GM19455 (cell line): ENCODE measurements around the gene CAMP.
"Not testable (repeated sequence)": the region's sequence is repeated elsewhere in the genome, so short reads cannot be mapped to it uniquely, and the experiment has no call there.

ENCODE experiments used
- ATAC-seq: cut with Tn5 transposase; IDR thresholded peaks from one replicate; pipeline ENCODE4 v1.9.1; 2021; ENCODE audit not compliant: unreplicated experiment

Gene CAMP

DNA sequence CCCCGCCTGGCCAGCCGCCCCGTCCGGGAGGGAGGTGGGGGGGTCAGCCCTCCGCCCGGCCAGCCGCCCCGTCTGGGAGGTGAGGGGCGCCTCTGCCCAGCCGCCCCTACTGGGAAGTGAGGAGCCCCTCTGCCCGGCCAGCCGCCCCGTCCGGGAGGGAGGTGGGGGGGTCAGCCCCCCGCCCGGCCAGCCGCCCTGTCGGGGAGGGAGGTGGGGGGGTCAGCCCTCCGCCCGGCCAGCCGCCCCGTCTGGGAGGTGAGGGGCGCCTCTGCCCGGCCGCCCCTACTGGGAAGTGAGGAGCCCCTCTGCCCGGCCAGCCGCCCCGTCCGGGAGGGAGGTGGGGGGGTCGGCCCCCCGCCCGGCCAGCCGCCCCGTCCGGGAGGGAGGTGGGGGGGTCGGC lies 11.5 kb upstream of the CAMP start:
- not testable (repeated sequence) for ATAC-seq

DNA sequence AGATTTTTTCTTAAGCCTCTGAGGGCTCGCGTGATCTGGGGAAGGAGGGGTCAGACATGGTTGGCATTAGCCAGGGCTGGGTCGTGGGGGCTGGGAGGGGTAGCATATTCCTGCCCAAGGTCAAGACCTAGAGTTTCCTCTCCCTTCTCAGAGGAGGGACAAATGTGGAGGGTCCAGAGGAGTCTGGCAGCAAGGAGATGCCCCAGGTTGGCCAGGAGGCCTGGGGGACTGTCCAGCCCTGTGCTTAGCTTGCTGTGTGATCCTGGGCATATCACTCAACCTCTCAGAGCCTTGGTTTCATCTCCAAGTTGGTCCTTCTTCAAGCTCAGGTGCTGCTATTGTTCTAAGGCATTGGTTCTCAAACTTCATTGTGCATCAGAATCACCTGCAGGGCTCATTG lies 9.1 kb upstream of the CAMP start:
- ATAC-seq, result no peak

DNA sequence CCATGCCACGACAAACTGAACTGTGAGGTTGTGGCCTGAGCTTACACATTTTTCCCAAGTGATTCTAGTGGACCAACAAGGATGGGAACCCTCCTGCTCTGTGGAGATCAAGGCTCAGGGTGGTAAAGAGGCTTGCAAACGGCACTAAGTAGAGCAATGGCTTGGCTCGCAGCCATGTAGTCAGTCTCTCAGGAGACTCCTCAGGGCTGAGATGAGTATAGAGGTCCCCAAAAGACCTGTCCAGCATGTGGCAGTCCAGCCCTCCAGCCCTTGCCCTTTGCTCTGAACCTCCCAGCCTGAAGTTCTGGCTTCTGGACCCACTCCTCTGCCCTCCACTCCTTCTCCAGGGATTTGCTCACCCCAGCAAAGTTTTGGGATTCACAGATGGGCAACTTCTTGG lies 8.3 kb upstream of the CAMP start:
- ATAC-seq, result no peak

DNA sequence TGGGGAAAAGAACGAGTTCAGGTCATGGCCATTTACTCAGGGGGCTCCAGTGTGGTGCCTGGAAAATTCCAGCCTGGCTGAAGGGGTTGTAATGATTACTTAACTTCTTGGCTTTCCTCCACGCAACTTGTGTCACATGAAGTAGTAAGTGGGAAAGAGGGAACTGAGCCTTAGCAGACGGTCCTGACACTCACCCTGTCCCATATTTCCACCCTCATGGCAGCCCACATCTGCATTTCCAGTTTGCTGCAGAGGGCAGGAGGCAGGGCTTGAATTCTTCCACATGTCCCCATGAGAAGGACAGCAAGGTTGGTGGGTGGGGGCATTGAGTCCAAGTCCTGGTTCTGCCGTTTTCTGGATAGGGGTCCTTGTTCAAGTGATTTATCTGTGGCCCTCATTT lies 7.8 kb upstream of the CAMP start:
- ATAC-seq, result no peak

DNA sequence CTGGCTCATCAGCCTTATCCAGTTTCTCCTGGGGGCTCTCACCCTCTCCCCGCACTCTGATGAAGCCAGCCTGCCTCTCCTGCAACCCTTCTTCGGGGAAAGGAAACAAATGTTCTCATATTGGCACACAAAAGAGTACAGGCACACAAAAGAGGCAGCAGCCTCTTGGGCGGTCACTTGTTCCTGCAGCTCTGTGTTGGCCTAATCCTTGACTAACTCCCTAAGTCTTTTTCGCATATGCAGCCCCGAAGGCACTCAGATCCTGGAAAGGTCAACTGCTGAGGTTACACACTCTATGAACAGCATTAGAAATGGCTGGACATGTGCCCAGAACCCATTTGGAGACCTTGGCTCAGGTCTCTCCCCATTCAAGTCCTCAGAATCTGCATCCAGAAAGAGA lies 7.4 kb upstream of the CAMP start:
- ATAC-seq, result no peak

DNA sequence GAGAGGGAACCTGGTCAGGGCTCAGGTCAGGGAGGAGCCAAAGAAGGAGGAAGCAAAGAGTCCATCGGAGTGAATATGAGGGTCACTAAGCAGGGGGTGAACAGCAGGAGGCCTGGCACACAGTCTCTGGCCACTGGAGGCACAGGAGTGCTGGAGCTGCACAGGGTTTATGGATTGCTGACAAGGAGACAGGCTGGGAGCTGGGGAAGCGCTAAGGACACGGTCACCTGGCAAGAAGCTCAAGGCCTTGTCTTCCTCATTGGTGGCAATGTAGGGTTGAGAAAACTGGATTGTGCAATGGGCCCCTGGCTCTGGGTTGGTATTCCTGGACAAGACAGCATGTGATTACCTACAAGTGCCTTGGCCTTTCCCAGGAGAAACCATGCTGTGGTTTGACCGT lies 5.8 kb upstream of the CAMP start:
- ATAC-seq, result no peak

DNA sequence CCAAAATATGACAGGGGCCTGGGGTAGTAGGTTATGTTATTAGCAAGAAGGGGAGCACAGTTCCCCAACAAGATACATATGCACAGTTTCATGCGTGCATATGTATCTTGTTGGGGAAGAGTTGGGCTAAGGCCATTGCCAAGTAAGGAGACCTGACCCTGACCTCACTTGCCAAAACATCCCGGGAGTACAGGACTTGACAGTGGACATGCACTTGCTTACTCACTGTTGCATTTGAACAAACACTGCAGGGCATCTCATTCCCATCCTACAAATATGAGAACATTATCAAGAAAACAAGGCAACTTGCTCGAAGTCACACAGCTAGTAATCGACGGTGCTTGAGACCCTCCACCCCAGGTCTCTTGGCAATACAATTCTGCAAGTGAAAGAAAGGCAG lies 4.8 kb upstream of the CAMP start:
- ATAC-seq, result no peak

DNA sequence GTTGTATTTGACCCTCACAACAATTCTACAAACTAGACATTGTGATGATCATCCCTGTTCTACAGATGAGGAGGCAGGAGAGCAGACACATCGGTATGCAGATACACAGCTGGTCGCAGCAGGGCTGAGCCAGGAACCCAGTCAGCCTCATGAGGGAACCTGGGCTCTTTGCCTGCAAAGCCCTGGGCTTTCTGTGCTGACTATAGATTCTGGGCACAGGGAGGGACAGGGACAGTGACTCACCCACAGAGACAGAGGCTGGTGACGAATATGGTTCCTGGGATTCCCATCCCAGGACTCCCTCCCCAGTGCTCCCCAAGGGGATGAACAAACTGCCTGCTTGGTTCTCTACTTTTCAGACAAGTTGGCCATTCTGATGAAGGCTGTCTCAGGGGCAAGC lies 3.8 kb upstream of the CAMP start:
- no peak for ATAC-seq

DNA sequence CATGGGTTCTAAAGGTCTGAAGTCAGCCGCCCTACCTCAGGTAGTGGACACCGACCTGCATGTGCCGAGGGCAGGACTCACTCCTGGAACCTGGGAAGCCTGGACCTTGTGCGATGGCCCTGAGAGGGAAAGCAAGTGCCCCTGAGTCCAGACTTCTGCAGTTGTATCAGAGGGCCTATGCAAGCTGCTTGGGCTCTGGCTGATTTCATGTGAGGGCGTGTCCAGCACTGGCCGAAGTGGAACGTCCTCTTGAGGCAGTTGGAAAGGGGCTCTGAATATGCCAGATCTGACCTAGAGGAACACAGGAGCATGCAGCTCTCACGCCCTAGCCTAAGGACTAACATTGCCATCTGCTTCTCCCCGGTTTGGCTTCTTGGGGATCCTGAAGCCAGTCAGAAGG lies 2.5 kb upstream of the CAMP start:
- ATAC-seq, result no peak

DNA sequence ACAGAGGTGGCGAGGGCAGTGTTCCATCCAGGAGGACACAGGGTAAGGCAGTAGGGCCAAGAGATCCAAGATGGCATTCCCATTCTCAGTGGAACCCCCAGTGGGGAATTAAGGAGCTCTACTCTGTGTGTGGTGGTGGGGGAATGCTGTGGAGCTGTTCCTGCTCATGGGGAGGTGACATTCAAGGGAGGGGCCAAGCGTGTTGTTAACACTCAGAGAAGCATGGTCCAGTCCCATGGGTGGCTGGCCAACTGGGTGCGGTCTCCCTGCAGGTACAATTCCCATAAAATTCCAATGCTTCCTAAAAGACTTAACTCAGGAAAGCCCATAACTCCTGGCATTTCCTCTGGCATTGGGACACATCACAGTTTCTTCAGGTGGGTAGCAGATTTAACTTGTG lies 2.3 kb downstream of the CAMP start:
- no peak for ATAC-seq

DNA sequence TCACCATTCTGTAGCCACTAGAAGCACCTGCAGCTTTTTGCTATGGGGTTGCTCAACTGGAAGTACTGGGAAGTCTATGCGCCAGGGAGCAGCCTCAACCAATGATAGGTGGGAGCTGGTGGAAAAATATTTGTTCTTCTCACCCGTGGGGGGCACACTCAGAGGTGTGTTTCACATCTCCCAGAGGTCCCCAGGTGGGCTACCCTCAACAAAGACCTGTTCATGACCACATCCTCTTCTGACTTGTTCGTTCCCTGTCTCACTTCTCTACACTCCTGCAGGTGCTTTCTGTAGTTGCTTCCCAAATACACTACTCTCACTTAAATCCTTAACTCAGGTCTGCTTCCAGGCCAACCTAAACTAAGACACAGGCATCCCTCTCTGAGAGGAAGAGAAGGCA lies 3.6 kb downstream of the CAMP start:
- ATAC-seq, result no peak

DNA sequence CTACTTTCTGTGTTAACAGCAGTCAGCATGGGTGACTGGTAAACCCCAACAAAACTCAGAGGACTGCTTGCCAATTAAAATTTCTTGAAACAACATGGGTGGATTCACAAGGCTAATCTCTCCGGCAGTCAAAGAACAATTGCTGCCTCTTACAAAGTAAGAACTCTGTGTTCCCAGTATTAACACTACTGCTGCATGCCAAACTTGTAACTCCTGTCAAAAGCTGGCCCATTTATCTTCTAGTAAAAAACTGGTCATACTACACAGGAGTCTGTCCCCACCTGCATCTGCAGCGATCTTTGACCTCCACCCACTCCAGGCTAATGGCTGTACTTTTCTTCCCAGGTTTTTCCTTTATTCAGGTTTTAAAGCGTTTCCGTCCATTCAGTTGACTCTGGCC lies 8.9 kb downstream of the CAMP start:
- no peak for ATAC-seq

DNA sequence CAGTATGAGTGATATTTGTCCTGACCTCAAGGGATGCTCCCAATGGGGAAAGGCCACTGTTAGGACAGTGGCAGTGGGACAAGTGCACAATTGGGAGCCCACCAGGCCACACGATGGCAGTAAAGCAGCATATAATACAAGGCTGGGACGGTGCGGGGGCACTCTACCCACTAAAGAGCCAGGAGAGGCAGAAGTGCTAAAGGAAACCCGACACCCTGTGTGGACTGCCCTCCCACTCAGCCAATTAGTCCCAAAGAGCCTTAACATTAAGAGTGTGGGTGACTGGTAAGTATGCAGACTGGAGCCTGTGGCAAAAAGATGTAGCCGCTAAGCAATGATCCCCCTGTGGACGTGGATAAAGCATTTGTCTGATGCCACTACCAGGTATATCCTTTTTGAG lies 9.4 kb downstream of the CAMP start:
- ATAC-seq, result peak; percentile 86

DNA sequence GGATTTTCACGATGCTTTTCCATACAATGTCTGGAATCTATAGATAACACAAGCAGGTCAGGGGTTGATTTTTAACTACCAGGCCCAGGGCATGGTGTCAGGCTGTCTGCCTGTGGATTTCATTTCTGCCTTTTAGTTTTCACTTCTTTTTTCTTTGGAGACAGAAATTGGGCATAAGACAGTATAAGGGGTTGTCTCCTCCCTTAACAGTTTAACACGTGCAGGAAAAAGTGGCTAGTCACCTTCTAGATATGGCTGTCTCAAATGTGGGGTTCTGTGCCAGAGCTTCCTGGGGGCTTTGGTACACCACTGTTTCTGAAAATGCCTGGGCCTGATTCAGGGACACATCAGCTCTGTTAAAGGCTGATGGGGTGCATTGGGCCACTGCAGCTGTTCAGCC lies 10.2 kb downstream of the CAMP start:
- no peak for ATAC-seq

DNA sequence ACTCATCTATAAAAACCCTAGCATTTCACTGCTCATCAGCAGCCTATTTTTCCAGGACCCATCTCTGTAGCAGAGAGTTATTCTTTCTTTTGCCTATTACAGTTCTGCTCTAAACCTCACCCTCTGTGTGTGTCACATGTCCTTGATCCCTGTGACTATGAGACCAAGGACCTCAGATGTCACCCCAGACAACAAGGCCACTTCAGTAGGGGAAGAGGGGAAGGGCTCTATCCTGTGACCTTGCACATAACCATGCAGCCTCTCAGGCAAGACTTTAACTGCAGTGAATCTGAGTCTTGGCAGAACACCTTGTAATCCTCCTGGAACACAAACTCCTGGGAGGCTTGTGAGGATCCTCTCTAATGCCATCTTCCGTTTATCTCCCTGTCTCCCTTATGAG lies 13.2 kb downstream of the CAMP start:
- ATAC-seq, result no peak

DNA sequence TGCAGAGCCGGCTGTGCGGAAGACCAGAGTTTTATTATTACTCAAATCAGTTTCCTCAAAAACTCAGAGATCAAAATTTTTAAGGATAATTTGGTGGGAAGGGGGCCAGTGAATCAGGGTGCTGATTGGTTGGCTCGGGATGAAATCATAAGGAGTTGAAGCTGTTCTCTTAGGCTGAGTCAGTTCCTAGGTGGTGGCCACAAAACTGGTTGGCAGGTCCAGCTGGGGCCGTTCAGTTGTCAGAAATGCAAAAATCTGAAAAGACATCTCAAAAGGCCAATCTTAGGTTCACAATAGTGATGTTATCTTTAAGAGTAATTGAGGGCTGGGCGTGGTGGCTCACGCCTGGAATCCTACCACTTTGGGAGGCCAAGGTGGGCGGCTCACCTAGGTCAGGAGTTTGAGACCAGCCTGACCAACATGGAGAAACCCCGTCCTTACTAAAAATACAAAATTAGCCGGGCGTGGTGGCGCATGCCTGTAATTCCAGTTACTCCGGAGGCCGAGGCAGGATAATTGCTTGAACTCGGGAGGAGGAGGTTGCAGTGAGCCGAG lies 15.3 kb downstream of the CAMP start:
- ATAC-seq, result no peak

DNA sequence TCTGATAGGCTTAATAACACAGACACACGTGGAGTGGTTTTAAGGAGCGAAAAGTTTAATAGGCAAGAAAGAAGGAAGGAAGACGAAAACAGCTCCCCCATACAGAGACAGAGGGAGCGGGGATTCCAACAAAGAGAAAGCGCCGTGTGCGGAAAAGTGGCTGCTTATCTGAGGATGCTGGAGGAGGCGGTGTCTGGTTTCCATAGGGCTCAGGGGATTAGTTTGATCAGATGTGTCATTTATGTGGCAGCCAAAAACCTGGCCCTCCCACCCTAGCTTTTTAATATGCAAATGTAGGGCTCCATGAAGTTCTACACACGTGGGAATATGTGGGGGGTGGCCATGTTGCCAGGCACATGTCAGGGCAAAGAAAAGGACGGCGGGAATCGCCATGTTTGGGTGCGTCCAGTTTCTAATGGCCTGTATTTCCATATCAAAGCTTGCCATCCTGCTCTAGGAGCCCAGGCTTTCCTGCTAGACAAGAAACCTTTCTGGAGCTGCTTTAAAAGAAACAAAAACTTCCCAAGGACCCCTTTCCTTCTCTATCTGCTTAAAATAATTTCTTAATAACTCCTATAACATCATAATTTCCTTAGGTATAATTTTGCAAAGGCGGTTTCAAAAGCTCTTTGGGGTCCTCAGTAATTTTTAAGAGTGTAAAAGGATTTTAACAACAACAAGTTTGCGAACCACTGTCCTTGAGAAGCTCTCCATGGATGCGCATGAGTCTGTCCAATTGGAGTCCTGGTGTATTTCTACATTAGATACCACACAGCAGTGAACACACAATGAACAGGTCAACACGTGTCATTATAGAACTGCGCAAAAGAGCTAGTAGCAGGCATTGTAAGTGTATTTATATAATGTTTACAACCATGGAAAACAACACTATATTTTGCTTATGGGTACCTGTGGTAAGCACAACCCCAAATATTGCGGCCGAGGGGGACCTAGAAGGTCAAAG lies 17.0 kb downstream of the CAMP start:
- no peak for ATAC-seq

DNA sequence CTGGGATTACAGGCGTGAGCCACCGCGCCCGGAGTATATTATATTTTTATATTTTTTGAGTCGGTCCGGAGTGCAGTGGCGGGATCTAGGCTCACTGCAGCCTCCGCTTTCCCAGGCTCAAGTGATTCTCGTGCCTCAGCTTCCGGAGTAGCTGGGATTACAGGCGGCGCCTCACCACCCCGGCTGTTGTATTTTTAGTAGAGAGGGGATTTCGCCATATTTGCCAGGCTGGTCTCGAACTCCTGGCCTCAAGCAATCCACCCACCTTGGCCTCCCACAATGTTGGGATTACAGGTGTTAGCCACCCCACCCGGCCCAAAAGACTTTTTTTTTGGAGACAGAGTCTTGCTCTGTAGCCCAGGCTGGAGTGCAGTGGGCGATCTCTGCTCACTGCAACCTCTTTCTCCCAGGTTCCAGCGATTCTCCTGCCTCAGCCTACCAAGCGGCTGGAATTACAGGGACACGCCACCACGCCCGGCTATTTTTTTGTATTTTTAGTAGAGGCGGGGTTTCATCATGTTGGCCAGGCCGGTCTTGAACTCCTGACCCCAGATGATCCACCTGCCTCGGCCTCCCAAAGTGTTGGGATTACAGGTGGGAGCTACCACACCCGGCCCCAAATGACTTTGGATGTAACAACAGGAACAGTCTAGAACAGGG lies 18.6 kb downstream of the CAMP start:
- no peak for ATAC-seq

DNA sequence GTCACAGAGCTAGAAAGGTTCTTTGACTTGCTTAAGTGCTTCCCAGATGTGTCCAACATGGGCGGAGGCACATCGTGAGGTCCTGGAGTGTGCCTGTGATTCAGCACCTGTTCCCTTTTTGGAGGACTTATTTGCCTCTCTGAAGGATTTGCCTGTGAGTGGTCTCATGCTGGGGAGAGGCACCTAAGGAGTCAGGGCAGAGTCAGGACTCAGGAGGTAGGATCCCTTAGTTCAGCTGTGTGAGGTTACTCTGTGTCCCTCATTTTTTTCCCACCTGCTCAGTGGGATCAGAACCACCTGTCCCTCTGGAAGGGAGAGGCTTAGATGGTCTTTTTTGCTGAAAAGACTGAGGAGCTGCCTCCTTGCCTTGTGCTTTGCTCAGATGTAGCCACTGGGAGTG lies 20.6 kb downstream of the CAMP start:
- ATAC-seq, result no peak

DNA sequence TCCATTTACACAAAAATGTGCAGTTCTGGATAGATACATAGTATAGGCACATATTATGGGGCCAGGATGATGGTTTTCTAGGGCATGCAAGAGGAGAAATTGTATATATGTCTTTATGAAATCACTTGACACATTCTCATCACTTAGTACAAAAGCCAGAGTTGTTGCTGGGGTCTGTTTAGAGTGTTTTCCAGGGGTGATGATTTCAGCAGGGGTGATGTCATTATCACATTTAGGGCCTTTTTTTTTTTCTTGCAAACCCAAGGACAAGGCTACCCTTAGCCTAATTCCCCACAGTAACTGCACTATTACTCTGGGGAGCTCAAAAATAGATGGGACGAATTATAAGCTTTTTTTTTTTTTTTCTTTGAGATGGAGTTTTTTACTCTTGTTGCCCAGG lies 21.2 kb downstream of the CAMP start:
- no peak for ATAC-seq

DNA sequence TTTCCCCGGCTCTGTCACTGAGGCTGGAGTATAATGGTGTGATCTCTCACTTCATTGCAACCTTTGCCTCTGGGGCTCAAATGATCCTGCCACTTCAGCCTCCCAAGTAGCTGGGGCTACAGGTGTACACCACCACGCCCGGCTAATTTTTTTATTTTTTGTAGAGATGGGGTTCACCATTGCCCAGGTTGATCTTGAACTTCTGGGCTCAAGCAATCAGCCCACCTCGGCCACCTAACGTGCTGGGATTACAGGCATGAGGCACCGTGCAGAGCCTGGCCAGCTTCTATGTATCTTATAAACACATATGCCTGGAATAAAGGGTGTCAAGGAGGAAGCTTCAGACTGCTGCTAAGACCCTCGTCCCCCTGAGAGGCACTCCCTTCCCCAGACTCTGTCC lies 21.8 kb downstream of the CAMP start:
- no peak for ATAC-seq

DNA sequence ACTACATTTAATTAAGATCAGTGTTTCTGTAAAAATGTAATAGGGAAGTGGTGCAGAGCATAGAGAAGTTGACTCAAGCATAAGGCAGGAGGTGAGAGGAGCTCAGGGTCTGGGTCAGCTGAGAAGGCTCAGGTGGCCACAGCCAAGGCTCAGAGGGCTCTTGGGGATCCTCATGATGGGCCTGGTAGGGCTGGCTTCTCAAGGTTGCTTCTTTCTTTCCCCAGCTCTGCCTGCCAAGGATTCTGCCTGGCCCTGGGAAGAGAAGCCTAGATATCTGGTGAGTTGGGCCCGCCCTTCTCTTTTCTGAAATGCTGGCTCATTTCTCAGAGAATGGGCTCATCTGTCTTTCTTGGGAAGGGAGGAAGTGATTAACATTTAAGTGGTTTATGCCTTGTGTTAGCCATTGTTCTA lies 24.1 kb downstream of the CAMP start:
- ATAC-seq, result no peak
